HepG2 (cell line): ENCODE results near the gene MRLN.
"Not testable (repeated sequence)": the region's sequence is repeated elsewhere in the genome, so short reads cannot be mapped to it uniquely, and the experiment has no call there.

Experiments used
- EP300 ChIP-seq, 3 experiments: sonication (generic) in 1 of 3; formaldehyde crosslinking in 1 of 3; IDR thresholded peaks; 2 replicates each; pipeline versions ENCODE4 v1.5.1 to v1.6.1; 2011 to 2020; ENCODE audit warnings: low read depth in 2 of 3, low read length in 2 of 3, borderline replicate concordance in 1 of 3, improper control_type of control experiment in 1 of 3, mild to moderate bottlenecking in 1 of 3, missing genetic modification reagents in 1 of 3, moderate library complexity in 1 of 3
- ETV5 ChIP-seq: IDR thresholded peaks from 2 replicates; pipeline ENCODE4 v1.6.1; 2018; ENCODE audit warnings: missing biosample characterization, missing genetic modification reagents, inconsistent platforms, borderline replicate concordance
- ISL2 ChIP-seq: sonication (generic); formaldehyde crosslinking; IDR thresholded peaks from 2 replicates; pipeline ENCODE4 v1.5.0; 2020; ENCODE audit warnings: missing genetic modification reagents
- JUND ChIP-seq: sonication (generic); formaldehyde crosslinking; IDR thresholded peaks from 2 replicates; pipeline ENCODE4 v1.8.0; 2022; ENCODE audit warnings: mild to moderate bottlenecking, missing genetic modification reagents
- KLF12 ChIP-seq: sonication (generic); formaldehyde crosslinking; IDR thresholded peaks from 2 replicates; pipeline ENCODE4 v1.4.0; 2020; ENCODE audit warnings: missing genetic modification reagents, borderline replicate concordance
- MTA3 ChIP-seq: sonication (generic); formaldehyde crosslinking; IDR thresholded peaks from 2 replicates; pipeline ENCODE4 v1.4.0; 2020; ENCODE audit warnings: missing genetic modification reagents
- POLR2A ChIP-seq, 2 experiments: IDR thresholded peaks; 2 replicates each; pipeline ENCODE4 v1.6.1; 2011; ENCODE audit warnings: low read depth in 2 of 2, low read length in 2 of 2, mild to moderate bottlenecking in 1 of 2, moderate library complexity in 1 of 2; ENCODE audit not compliant: insufficient read depth in 1 of 2
- POLR2AphosphoS5 ChIP-seq: IDR thresholded peaks from 2 replicates; pipeline ENCODE4 v1.6.1; 2012; ENCODE audit warnings: low read depth, low read length
- SP2 ChIP-seq: sonication (generic); formaldehyde crosslinking; IDR thresholded peaks from 2 replicates; pipeline ENCODE4 v1.5.1; 2020; ENCODE audit warnings: mild to moderate bottlenecking, missing genetic modification reagents
- ZKSCAN1 ChIP-seq: fragments of 150-350 bp; IDR thresholded peaks from 2 replicates; pipeline ENCODE4 v1.6.1; 2014; ENCODE audit warnings: low read length
- ZNF883 ChIP-seq: sonication (generic); formaldehyde crosslinking; IDR thresholded peaks from 2 replicates; pipeline ENCODE4 v1.5.1; 2020; ENCODE audit warnings: mild to moderate bottlenecking, missing genetic modification reagents; ENCODE audit errors: not compliant biosample characterization
- ZZZ3 ChIP-seq: sonication (generic); formaldehyde crosslinking; IDR thresholded peaks from 2 replicates; pipeline ENCODE4 v1.4.0; 2020; ENCODE audit warnings: missing genetic modification reagents, mild to moderate bottlenecking, borderline replicate concordance
- TF ChIP-seq, protein P1 (sequence below): sonication (generic); formaldehyde crosslinking; IDR thresholded peaks from 2 replicates; pipeline ENCODE4 v1.9.0; 2021; ENCODE audit warnings: missing genetic modification reagents, borderline replicate concordance
- TF ChIP-seq, protein P2 (sequence below): sonication (generic); formaldehyde crosslinking; IDR thresholded peaks from 2 replicates; pipeline ENCODE4 v1.4.0; 2020; ENCODE audit warnings: missing genetic modification reagents

DNA sequence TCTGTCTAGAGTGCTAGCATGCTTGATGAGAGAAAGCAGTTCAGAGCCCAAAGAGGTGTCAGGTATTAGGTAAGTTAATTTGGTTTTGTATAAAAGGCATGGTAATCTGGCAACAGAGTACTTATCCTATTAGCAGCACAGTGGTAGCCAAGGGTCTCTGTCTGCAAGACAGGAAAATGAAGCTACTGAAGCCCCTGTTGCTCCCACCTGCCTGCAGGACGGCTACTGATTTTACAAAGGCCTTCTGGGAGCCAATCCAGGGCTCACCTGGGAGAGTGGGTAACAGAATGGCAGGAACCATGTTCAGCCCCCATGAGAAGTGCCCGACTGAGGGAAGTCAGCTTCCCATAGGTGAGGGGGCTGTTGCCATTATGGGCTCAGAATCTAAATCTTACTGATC lies 36.8 kb upstream of the MRLN start:
- not testable (repeated sequence) for TF ChIP-seq EP300 (IDR thresholded peaks at IDR 0.05; ENCODE audit: low read depth in 2 of 2, low read length in 2 of 2); EP300 (CRISPR knock-in tag; IDR thresholded peaks at IDR 0.05; ENCODE audit: borderline replicate concordance); ISL2 (CRISPR knock-in tag); ZNF883 (CRISPR knock-in tag); ZKSCAN1; KLF12 (CRISPR knock-in tag); POLR2A (IDR thresholded peaks at IDR 0.05; ENCODE audit: insufficient read depth in 1 of 2, low read depth in 2 of 2, low read length in 2 of 2); JUND; ETV5; ZZZ3 (CRISPR knock-in tag); MTA3; POLR2AphosphoS5; SP2 (CRISPR knock-in tag)
- TF ChIP-seq, protein P1, sequence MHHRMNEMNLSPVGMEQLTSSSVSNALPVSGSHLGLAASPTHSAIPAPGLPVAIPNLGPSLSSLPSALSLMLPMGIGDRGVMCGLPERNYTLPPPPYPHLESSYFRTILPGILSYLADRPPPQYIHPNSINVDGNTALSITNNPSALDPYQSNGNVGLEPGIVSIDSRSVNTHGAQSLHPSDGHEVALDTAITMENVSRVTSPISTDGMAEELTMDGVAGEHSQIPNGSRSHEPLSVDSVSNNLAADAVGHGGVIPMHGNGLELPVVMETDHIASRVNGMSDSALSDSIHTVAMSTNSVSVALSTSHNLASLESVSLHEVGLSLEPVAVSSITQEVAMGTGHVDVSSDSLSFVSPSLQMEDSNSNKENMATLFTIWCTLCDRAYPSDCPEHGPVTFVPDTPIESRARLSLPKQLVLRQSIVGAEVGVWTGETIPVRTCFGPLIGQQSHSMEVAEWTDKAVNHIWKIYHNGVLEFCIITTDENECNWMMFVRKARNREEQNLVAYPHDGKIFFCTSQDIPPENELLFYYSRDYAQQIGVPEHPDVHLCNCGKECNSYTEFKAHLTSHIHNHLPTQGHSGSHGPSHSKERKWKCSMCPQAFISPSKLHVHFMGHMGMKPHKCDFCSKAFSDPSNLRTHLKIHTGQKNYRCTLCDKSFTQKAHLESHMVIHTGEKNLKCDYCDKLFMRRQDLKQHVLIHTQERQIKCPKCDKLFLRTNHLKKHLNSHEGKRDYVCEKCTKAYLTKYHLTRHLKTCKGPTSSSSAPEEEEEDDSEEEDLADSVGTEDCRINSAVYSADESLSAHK (CRISPR knock-in tag) = not testable (repeated sequence)
- TF ChIP-seq, protein P2, sequence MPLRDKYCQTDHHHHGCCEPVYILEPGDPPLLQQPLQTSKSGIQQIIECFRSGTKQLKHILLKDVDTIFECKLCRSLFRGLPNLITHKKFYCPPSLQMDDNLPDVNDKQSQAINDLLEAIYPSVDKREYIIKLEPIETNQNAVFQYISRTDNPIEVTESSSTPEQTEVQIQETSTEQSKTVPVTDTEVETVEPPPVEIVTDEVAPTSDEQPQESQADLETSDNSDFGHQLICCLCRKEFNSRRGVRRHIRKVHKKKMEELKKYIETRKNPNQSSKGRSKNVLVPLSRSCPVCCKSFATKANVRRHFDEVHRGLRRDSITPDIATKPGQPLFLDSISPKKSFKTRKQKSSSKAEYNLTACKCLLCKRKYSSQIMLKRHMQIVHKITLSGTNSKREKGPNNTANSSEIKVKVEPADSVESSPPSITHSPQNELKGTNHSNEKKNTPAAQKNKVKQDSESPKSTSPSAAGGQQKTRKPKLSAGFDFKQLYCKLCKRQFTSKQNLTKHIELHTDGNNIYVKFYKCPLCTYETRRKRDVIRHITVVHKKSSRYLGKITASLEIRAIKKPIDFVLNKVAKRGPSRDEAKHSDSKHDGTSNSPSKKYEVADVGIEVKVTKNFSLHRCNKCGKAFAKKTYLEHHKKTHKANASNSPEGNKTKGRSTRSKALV (CRISPR knock-in tag) = not testable (repeated sequence)
